HG03342 (cell line): ENCODE measurements around the gene CNN1.

Source experiments
- ATAC-seq: cut with Tn5 transposase; IDR thresholded peaks from one replicate; pipeline ENCODE4 v1.9.1; 2021; ENCODE audit warnings: mild to moderate bottlenecking, moderate library complexity; ENCODE audit not compliant: unreplicated experiment

Gene CNN1

DNA sequence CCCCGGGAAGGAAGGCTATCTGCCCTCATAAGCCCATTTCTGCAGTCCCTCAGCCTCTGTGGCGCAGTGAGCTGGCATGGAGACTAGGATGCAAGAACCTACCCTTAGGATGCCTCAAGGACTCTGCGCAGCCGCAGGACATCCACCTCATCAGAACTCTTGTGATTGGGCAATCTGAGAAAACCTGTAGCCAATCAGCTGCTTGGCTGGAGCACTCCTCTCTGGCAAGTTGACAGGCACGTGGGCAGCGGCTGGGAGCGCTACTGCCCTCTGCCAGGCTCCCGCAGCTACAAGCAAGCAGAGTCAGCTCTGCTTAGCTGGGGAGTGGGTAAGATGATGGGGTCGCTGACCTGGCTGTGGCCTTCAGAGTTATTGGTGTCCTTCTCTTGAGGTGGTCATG is 8.2 kb upstream of the CNN1 start:
- no peak for ATAC-seq

GRCh38 chr19:11534538-11534937 is 4.1 kb upstream of the CNN1 start:
- ATAC-seq: no peak

GRCh38 chr19:11534948-11535347 is 3.7 kb upstream of the CNN1 start:
- ATAC-seq: no peak

DNA sequence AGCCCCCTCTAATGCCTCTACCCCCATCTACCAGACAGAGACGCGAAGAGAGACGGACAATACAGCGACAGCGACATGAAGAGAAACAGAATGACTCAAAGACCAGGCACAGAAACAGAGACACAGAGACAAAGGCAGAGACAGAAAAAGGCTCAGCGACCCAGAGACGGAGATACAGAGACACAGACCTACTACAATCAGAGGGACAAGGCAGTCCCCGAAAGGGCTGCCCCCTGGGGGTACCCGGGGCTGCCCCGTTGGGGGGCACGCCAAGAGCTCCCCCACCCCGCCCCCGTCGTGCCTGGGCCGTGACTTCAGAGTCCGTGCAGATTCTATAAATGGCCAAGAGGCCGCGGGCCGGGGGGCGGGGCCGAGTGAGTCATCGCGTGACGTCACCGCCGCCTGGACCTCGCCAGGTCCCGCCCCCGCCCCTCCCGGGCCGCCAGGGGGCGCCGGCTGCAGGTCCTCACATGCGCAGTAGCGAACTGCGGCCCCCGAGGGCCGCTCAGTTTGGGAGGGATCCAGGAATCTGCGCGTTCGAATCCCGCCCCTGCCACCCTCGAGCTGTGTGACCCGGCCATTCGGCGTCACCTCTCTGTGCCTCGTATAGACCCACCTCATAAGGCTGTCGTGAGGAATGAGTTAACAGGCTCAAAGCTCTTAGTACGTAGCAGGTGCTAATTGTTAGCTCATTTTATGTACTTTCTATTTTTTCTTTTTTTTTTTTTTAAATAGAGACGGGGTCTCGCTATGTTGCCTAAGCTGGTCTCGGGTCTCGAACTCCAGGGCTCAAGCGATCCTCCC is 2.7 kb upstream of the CNN1 start:
- ATAC-seq: peak; percentile 63

DNA sequence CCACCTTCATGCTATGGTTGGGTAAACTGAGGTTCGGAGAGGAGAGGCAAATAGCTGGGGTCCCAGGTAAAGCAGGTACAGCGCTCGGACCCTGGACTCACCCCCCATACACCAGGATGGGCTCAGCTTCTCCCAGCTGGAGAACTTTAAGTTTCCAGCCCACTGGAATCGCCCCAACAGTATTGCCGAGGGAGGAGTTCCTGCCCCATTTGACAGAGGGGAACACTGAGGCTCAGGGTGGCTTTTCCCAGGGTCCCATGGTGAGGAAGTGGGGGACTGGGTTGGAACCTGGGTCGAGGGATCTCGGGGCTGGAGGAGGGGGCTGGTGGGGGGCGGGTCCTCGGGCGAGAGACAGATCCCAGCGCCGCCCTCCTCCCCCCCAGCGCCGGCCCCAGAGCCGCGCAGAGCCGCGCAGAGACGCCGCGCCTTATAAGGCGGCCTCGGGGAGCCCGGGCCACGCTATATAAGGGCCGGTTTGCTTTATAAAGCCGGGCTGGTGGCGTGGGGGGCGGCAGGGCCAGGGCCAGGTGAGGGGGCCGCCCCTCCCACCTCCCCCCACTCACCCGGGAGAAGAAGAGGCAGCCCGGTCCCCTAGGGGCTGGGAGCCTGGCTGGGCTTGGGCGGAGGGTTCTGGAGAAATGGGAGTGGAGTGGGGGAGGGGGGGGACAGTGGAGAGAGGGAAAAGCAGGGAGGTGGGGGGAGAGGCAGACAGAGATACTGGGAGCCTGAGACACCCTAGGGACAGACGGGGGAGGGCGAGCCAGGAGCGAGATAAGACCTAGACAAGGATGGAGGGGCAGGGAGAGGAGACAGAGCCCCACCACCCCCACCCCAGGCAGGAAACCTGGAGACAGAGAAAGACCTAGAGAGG is 1.1 kb downstream of the CNN1 start:
- ATAC-seq: no peak

DNA sequence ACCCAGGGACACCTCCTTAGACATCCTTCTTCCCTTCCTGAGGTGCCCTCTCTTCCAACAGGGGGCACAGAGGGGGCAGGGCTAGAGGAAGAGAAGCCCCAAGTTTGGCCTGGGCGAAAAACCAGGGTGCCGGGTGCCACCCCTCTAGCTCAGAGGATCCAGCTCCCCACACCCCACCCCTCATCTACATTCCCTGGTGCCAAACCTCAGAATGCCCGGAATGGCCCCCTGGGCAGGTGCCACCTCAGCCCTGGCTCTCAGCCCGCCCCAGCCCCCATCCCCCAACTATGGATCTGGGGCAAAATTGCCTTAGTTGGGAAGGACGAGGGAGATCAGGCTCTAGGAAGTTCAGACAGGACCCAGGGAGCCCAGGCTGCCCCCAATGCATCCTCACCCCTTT is 2.0 kb downstream of the CNN1 start:
- ATAC-seq: no peak

DNA sequence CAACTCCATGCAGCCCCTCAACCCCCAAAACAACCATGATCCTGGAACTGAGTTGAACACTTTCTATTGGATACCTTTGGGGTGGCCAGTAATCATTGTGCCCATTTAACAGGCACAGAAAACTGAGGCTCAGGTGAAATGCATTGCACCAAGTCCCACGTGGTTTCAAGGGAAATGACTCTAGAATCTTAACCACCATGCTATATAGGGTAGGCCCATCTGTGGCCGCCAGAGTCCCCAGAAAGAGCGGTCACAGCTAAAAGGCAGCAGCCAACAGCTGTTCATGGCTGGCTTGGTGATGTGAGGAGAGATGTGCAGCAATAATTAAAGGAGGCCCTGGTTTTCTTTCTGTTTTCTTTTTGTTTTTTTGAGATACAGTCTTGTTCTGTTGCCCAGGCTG is 2.6 kb downstream of the CNN1 start:
- no peak for ATAC-seq

- no peak for ATAC-seq
These were observed 9.5 kb downstream of the CNN1 start for GRCh38 chr19:11547929-11548700.

DNA sequence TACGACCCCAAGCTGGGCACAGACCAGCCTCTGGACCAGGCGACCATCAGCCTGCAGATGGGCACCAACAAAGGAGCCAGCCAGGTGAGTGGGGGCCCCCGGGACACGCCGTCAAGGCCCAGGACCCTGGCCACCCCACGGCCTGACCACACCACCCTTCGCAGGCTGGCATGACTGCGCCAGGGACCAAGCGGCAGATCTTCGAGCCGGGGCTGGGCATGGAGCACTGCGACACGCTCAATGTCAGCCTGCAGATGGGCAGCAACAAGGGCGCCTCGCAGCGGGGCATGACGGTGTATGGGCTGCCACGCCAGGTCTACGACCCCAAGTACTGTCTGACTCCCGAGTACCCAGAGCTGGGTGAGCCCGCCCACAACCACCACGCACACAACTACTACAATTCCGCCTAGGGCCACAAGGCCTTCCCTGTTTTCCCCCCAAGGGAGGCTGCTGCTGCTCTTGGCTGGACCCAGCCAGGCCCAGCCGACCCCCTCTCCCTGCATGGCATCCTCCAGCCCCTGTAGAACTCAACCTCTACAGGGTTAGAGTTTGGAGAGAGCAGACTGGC is 10.8 kb downstream of the CNN1 start:
- ATAC-seq: no peak

- no peak for ATAC-seq
These were observed 11.6 kb downstream of the CNN1 start for GRCh38 chr19:11550265-11550664.

- no peak for ATAC-seq
These were observed 13.1 kb downstream of the CNN1 start for GRCh38 chr19:11551603-11552235.

- ATAC-seq: no peak
These were observed 14.2 kb downstream of the CNN1 start for GRCh38 chr19:11552666-11553372.

- ATAC-seq: no peak
These were observed 15.5 kb downstream of the CNN1 start for GRCh38 chr19:11554160-11554559.

DNA sequence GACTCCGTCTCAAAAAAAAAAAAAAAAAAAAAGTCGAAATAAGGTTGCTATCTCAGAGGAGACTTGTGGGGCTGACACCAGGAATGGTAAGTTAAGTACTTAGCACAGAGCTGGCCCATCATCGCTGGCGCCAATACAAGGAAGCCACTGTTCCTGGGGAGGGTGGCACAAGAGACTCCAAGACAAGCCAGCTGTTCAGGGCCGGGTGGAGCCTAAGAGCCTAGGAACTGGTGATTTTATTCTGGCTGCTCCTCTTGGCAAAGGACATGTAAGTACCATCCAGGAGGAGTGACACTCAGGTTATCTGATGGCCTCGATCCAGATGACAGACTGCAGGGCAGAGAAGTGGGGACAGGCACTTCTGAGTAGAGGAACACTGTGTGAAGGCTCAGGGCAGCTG is 16.6 kb downstream of the CNN1 start:
- ATAC-seq: no peak

DNA sequence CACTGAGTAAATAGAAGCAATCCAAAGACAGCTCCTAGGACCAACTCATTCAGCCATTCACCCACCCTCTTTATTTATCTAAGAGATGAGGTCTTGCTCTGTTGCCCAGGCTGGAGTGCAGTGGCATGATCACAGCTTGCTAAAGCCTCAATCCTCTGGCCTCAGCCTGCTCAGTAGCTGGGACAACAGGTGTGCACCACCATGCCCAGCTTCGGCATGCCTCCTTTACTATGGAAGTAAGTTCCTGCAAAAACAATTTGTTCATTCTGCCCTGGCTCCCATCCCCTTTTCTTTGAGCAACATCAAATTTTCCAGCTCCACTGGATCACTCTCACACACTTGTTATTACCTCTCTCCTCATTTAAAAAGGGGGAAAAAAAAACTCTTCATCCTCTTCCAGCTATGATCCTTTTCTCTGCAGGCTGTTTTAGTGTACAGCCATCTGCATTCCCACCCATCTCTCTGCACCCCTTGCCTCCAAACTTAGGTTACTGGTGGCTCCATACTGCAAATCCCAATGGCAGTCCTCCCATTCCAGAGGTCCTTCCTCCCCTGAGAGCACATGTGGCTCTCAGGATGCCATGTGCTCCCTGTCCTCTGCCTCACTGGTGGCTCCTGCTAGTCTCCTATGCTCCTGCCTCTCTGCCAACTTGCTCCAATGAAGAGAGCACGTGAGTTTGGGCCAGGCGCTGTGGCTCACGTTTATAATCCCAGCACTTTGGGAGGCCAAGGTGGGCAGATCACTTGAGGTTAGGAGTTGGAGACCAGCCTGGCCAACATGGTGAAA is 18.2 kb downstream of the CNN1 start:
- ATAC-seq: no peak

GRCh38 chr19:11558881-11559828 is 20.5 kb downstream of the CNN1 start, which contains the start of gene ELOF1:
Gene ELOF1 (minus strand): TSS chr19:11559230. CDS start chr19:11554347, 4,883 bp downstream.
- ATAC-seq: peak; percentile 70

DNA sequence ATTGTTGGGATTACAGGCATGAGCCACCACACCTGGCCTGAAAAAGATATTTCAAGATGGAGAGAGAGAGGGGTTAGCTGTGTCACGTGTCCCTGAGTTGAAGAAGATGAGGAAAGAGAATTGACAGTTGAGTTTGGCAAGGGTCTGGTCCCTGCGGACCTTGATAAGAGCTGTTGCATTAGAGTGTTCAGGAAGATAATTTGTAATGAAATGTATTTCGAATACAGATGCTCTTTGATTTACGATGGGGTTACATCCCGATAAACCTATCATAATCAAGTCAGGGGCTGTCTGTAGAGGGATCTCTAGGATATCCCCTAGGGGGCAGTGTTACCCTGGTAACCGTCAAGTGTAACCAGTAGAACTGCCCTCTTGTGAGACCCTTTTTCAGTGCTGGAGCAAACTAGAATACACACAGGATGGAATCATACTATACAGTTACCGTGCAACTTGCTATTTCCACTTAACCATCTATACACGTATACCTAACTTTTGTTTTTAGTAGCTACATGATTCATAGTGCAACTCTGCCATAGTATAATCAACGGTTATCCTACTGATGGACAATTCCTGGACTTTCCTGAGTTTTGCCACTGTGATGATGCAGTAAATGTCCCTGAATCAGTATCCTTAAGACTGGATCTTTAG is 21.9 kb downstream of the CNN1 start:
- peak; percentile 52 for ATAC-seq
